K562 treated with DMSO at 1 percent for 24 hours (cell line): ENCODE results near the gene TRIM6. TPM values are rescaled to one million over a fixed set of nuclear protein-coding genes. Genes with fewer than 3 reads are reported as not detected.

Experiments
- total RNA-seq: library from RNA; unstranded; fragments of 300-600 nt; gene quantifications from 2 replicates; pipeline ENCODE4 v1.2.3, GENCODE V29; 2022; ENCODE audit warnings: low read depth; ENCODE audit not compliant: insufficient read depth

TRIM6 gene
- 19.3 and 20.1 TPM in 2 replicates for total RNA-seq

GRCh38 chr11:5596607-5597201, at the start of gene TRIM6:
TRIM6 (plus strand) TSS chr11:5596637; CDS start chr11:5596898, 261 bp downstream.

DNA sequence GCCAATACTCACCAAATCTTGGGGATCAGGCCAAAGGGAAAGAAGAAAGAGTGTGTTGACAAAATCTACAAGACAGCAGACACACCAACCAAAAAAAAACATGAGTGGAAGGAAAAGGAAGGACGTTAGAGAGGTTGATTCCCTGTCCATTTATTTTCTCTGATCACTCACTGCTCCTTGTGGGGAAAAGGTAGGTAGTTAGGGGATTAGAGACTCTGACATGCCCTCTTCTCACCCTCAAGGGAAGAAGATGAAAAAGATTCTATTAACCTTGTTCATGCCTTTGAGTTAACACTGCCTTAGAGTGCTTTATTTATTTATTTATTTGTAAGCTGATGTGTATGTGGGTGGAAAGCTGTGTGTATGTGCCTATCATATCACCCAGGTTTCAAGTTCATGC, 48.0 kb upstream of the TRIM6 start, which contains the start of gene OR52H1:
TSS of gene OR52H1 (minus strand) at position 101 of the 400 bp plus-strand sequence. CDS start 3,035 bp downstream, outside the sequence.

GRCh38 chr11:5580577-5580976, 15.9 kb upstream of the TRIM6 start, which contains the start of gene OR52B6:
OR52B6 (plus strand) TSS chr11:5580877; CDS start chr11:5580877, 0 bp downstream.

GRCh38 chr11:5624489-5625279, 28.2 kb downstream of the TRIM6 start, which contains the start of gene TRIM34:
TRIM34 (plus strand) TSS chr11:5625001; CDS start chr11:5632332, 7,331 bp downstream.

Other genes with a start within 250 kb of the TRIM6 start
- gene OR51B6, start 245.1 kb upstream of the TRIM6 start, total RNA-seq = not detected in 2 replicates
- not detected in 2 replicates for gene OR51M1, start 212.8 kb upstream of the TRIM6 start, total RNA-seq
- not detected in 2 replicates for gene OR51Q1, start 174.5 kb upstream of the TRIM6 start, total RNA-seq
- not detected in 2 replicates for gene OR51I1, start 155.1 kb upstream of the TRIM6 start, total RNA-seq
- not detected in 2 replicates for gene OR51I2, start 147.3 kb upstream of the TRIM6 start, total RNA-seq
- gene OR52D1, start 108.0 kb upstream of the TRIM6 start, total RNA-seq = 0.61 TPM in 1 of 2 replicates, not detected in the other
- not detected in 2 replicates for gene UBQLN3, start 86.7 kb upstream of the TRIM6 start, total RNA-seq
- 0.80 TPM in 1 of 2 replicates, not detected in the other for gene UBQLNL, start 79.9 kb upstream of the TRIM6 start, total RNA-seq
- gene OR52H1, start 48.1 kb upstream of the TRIM6 start, total RNA-seq = not detected in 2 replicates
- gene OR52B6, start 15.8 kb upstream of the TRIM6 start, total RNA-seq = not detected in 2 replicates
- 2.4 and 4.2 TPM in 2 replicates for gene TRIM34, start 28.4 kb downstream of the TRIM6 start, total RNA-seq
- gene TRIM5, start 88.4 kb downstream of the TRIM6 start, total RNA-seq = 15.5 and 20.6 TPM in 2 replicates
- gene TRIM22, start 93.2 kb downstream of the TRIM6 start, total RNA-seq = 2.5 and 2.7 TPM in 2 replicates
- gene OR56B1, start 139.8 kb downstream of the TRIM6 start, total RNA-seq = not detected in 2 replicates
- not detected in 2 replicates for gene OR52N4, start 157.6 kb downstream of the TRIM6 start, total RNA-seq
- not detected in 2 replicates for gene OR52N5, start 186.7 kb downstream of the TRIM6 start, total RNA-seq
- gene OR52N1, start 194.6 kb downstream of the TRIM6 start, total RNA-seq = not detected in 2 replicates
- not detected in 2 replicates for gene OR52N2, start 212.3 kb downstream of the TRIM6 start, total RNA-seq
- gene OR52E6, start 245.3 kb downstream of the TRIM6 start, total RNA-seq = not detected in 2 replicates